ENCODE results near the gene ACOXL.

DNA sequence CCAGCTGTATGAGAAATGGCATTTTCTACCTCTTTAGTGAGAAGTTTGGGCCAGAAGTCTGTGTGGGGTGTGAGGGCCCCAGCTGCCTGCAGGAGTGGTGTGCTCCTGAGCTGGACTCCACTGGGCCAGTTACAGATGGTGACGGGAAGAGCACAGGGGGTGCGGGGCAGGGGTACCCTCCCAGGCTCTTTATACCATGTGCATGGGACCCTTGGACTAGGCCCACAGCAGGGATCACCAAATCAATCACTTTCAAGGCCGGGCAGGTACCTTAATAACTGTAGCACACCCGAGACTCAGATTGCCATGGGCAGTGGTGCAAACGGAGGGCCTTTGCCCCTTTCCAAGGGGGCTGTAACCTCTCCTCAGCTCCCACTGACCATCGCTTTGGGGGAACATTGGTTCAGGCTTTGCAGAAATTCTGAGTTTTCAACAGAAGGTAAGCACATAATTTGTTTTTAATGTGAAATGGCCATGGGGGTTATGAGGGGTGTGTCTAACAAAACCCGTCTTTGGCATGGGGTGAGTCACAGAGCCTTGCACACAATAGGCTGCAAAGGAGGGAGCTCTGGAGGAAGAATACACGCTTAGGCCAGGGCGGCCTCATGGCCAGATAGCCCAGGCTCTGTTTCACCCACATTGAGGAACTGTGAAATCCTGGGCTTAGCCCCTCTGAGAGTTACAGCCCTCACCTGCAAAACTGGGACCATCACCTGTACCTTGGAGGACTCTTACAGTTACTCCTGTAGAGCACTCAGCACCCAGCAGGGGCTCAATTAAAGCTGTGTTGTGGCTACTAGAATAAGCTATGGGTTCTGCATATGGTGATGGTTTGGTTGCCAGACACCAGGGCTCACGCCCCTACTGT is 247.3 kb downstream of the ACOXL start:
- TF ChIP-seq, protein P1, sequence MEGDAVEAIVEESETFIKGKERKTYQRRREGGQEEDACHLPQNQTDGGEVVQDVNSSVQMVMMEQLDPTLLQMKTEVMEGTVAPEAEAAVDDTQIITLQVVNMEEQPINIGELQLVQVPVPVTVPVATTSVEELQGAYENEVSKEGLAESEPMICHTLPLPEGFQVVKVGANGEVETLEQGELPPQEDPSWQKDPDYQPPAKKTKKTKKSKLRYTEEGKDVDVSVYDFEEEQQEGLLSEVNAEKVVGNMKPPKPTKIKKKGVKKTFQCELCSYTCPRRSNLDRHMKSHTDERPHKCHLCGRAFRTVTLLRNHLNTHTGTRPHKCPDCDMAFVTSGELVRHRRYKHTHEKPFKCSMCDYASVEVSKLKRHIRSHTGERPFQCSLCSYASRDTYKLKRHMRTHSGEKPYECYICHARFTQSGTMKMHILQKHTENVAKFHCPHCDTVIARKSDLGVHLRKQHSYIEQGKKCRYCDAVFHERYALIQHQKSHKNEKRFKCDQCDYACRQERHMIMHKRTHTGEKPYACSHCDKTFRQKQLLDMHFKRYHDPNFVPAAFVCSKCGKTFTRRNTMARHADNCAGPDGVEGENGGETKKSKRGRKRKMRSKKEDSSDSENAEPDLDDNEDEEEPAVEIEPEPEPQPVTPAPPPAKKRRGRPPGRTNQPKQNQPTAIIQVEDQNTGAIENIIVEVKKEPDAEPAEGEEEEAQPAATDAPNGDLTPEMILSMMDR (IDR thresholded peaks at IDR 0.05), result no peak
- TF ChIP-seq POLR2A (IDR thresholded peaks at IDR 0.05), result no peak
